Endodermal cell (in vitro differentiated cells): ENCODE measurements around the gene BCS1L. TPM values are rescaled to one million over a fixed set of nuclear protein-coding genes. Genes with fewer than 3 reads are reported as not detected.

Experiments
- DNase-seq: peaks from one replicate; pipeline ENCODE4 v3.0.0-alpha.2; 2017
- H3K27ac ChIP-seq: 2 replicates; pipeline ENCODE4 v1.5.1; 2013; ENCODE audit warnings: mild to moderate bottlenecking, low read depth, low read length, moderate library complexity
- H3K27me3 ChIP-seq: 2 replicates; pipeline ENCODE4 v1.6.1; 2013; ENCODE audit warnings: mild to moderate bottlenecking, low read length, moderate library complexity; ENCODE audit not compliant: insufficient read depth, control insufficient read depth, poor library complexity, severe bottlenecking
- H3K36me3 ChIP-seq: 2 replicates; pipeline ENCODE4 v1.7.0; 2013; ENCODE audit warnings: mild to moderate bottlenecking, low read length, moderate library complexity; ENCODE audit not compliant: control insufficient read depth, insufficient read depth
- H3K4me1 ChIP-seq: one replicate; pipeline ENCODE4 v1.7.0; 2013; ENCODE audit warnings: low read length; ENCODE audit not compliant: control insufficient read depth, insufficient read depth
- H3K4me3 ChIP-seq: 2 replicates; pipeline ENCODE4 v1.5.1; 2013; ENCODE audit warnings: mild to moderate bottlenecking, low read length, moderate library complexity
- H3K9ac ChIP-seq: 2 replicates; pipeline ENCODE4 v1.6.1; 2013; ENCODE audit warnings: mild to moderate bottlenecking, low read length, moderate library complexity; ENCODE audit not compliant: poor library complexity, severe bottlenecking; ENCODE audit errors: extremely low read depth
- H3K9me3 ChIP-seq: 2 replicates; pipeline ENCODE4 v1.6.1; 2013; ENCODE audit warnings: mild to moderate bottlenecking, low read length, moderate library complexity; ENCODE audit not compliant: control insufficient read depth
- H3K27ac Mint-ChIP-seq: 2 replicates; pipeline ENCODE4 v1.8.0; 2020; ENCODE audit warnings: mixed read lengths
- H3K27me3 Mint-ChIP-seq: 2 replicates; pipeline ENCODE4 v1.8.0; 2021; ENCODE audit warnings: mild to moderate bottlenecking, mixed read lengths; ENCODE audit not compliant: insufficient read depth
- H3K36me3 Mint-ChIP-seq: 2 replicates; pipeline ENCODE4 v1.8.0; 2020; ENCODE audit warnings: low read depth, mixed read lengths
- H3K4me1 Mint-ChIP-seq: 2 replicates; pipeline ENCODE4 v1.8.0; 2020; ENCODE audit warnings: mixed read lengths
- H3K4me3 Mint-ChIP-seq: 2 replicates; pipeline ENCODE4 v1.8.0; 2020; ENCODE audit warnings: mild to moderate bottlenecking, moderate library complexity, mixed read lengths
- H3K9me3 Mint-ChIP-seq: 2 replicates; pipeline ENCODE4 v1.8.0; 2020; ENCODE audit warnings: mild to moderate bottlenecking, mixed read lengths
- CTCF ChIP-seq: fragments of 200-600 bp; sonication (generic); conservative IDR thresholded peaks from 2 replicates; pipeline ENCODE4 v1.5.0; 2021; ENCODE audit warnings: antibody characterized with exemption, mild to moderate bottlenecking
- WGBS, 2 experiments: methylation state at CpG; one replicate each; pipeline versions ENCODE4 v1.1.5 to v1.1.7; 2013; ENCODE audit warnings: missing lambda C conversion rate in 2 of 2, mixed read lengths in 1 of 2; ENCODE audit not compliant: insufficient coverage in 1 of 2, insufficient read length in 1 of 2; 5-methylcytosine and 5-hydroxymethylcytosine counted together
- total RNA-seq, 2 donors: library from RNA; stranded (reverse); fragmentation: NEBNext Ultra II Directional in 1 of 2; extraction: Animal tissue kit (Norgen Biotek cat#: 25700) in 1 of 2; gene quantifications; 2 replicates in 1 of 2; 3 replicates in 1 of 2; pipeline ENCODE4 v1.2.1, GENCODE V29; 2021

BCS1L gene
- total RNA-seq, 2 donors from 2014 or later, result 24.0 to 31.5 TPM

GRCh38 chr2:218663901-218664300 is 4.4 kb downstream of the BCS1L start:
- DNase-seq, result no peak
- no peak overlapping the region for H3K4me3 ChIP-seq
- H3K36me3 ChIP-seq, result peaks cover 72% of the 10 kb centered on the region
- no peak overlapping the region for H3K27ac ChIP-seq
- H3K36me3 Mint-ChIP-seq, result peaks cover 52% of the 10 kb centered on the region
- H3K4me3 Mint-ChIP-seq, result no peak overlapping the region
- H3K9me3 Mint-ChIP-seq, result no peaks in the 10 kb centered on the region
- TF ChIP-seq CTCF, result no peak
- no peaks in the 10 kb centered on the region for H3K9me3 ChIP-seq
- H3K4me1 Mint-ChIP-seq, result peaks cover 6% of the 10 kb centered on the region
- no peaks in the 10 kb centered on the region for H3K4me1 ChIP-seq
- no peak overlapping the region for H3K27ac Mint-ChIP-seq
- 95 to 96% methylated on average over 11 to 15 of the region's 15 CpGs for WGBS, 2 experiments
- H3K27me3 ChIP-seq, result no peaks in the 10 kb centered on the region
- H3K27me3 Mint-ChIP-seq, result no peaks in the 10 kb centered on the region
- no peak overlapping the region for H3K9ac ChIP-seq

DNA sequence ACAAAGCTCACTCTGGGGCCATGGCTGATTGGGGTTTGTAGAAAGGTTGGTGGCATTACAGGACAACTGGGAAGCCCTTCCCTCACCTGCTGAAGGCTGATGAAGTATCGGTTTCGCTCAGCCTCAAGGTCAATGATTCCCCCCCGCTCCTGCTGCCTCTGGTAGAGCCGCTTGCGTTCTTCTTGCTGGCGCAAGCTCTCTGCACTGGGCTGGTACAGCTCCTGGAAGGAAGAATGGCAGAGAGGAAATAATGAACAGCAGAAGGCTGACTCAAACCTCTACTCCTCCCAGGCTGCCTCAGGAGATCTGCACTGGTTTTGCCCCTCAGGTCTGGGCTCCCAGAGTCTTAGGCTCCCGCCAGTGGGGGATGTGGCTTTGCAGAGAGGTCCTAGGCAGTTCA is 5.2 kb downstream of the BCS1L start:
- H3K9me3 ChIP-seq, result no peaks in the 10 kb centered on the region
- peaks cover 52% of the 10 kb centered on the region for H3K36me3 Mint-ChIP-seq
- peaks cover 75% of the 10 kb centered on the region for H3K36me3 ChIP-seq
- peaks cover 6% of the 10 kb centered on the region for H3K4me1 ChIP-seq
- no peak overlapping the region for H3K4me3 ChIP-seq
- H3K27ac Mint-ChIP-seq, result no peak overlapping the region
- no peak for DNase-seq
- no peak for TF ChIP-seq CTCF
- H3K27me3 Mint-ChIP-seq, result no peaks in the 10 kb centered on the region
- no peak overlapping the region for H3K4me3 Mint-ChIP-seq
- no peaks in the 10 kb centered on the region for H3K27me3 ChIP-seq
- no peak overlapping the region for H3K9ac ChIP-seq
- no peak overlapping the region for H3K27ac ChIP-seq
- peaks cover 6% of the 10 kb centered on the region for H3K4me1 Mint-ChIP-seq
- 97 to 98% methylated on average over 6 to 7 of the region's 7 CpGs for WGBS, 2 experiments
- no peaks in the 10 kb centered on the region for H3K9me3 Mint-ChIP-seq

DNA sequence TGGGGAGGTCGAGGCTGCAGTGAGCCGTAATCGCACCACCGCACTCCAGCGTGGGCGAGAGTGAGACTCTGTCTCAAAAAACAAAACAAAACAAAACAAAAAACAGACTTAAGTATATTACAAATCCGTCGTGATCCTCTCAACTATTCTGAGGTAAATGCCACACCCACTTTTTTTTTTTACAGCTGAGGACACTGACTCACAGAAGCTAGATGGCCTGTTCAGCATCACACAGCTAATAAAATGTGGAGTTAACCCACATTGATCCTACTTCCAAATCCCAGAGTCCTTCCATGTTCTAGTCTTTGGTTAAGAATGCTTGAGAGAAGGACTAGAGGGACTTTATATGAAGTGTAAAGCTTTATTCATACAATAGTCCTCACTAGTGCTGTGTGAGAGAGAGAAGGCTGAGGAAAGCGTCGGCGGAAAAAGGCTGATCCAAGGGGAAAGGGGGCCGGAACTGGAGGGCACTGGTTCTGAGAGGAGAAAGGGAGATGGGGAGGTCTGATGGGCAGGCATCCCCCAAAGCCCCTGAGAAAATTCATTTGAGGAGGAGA is 11.7 kb downstream of the BCS1L start:
- Histone ChIP-seq H3K4me3 (peak overlapping the region; percentile 93), H3K27me3 (no peaks in the 10 kb centered on the region), H3K27ac (peak overlapping the region; percentile 4), H3K4me1 (peaks cover 12% of the 10 kb centered on the region), H3K9ac (peak overlapping the region; percentile 64), H3K9me3 (no peaks in the 10 kb centered on the region), H3K36me3 (peaks cover 45% of the 10 kb centered on the region)
- DNase-seq, result no peak
- no peaks in the 10 kb centered on the region for H3K9me3 Mint-ChIP-seq
- 42 to 45% methylated on average over 11 to 12 of the region's 12 CpGs for WGBS, 2 experiments
- peak overlapping the region; percentile 97 for H3K27ac Mint-ChIP-seq
- H3K4me3 Mint-ChIP-seq, result peak overlapping the region; percentile 93
- no peaks in the 10 kb centered on the region for H3K27me3 Mint-ChIP-seq
- H3K4me1 Mint-ChIP-seq, result peaks cover 11% of the 10 kb centered on the region
- H3K36me3 Mint-ChIP-seq, result peaks cover 32% of the 10 kb centered on the region
- no peak for TF ChIP-seq CTCF
